B cell (primary cell): ENCODE measurements around the gene ZNF516. TPM values are rescaled to one million over a fixed set of nuclear protein-coding genes. Genes with fewer than 3 reads are reported as not detected.

ENCODE experiments used
- ATAC-seq: fragments of 200-7000 bp; cut with Tn5 transposase; one replicate; pipeline ENCODE4 v1.10.0; 2021; ENCODE audit warnings: low read depth, mild to moderate bottlenecking, moderate number of reproducible peaks, moderate library complexity
- CTCF ChIA-PET: fragments of 350-600 bp; sonication (Branson Sonifier 250); formaldehyde crosslinking; loops from one replicate; lab custom pipeline; 2021; ENCODE audit warnings: antibody characterized with exemption, inconsistent platforms; lab: Charles Lee
- POLR2A ChIA-PET: fragments of 350-600 bp; sonication (Branson Sonifier 250); formaldehyde crosslinking; loops from one replicate; lab custom pipeline; 2021; ENCODE audit warnings: antibody characterized with exemption; lab: Charles Lee
- DNase-seq: peaks from one replicate; pipeline ENCODE4 v3.0.0; 2013
- H2AFZ ChIP-seq: 2 replicates; pipeline ENCODE4 v1.6.1; 2012; ENCODE audit warnings: mild to moderate bottlenecking, low read depth, low read length; ENCODE audit not compliant: insufficient read depth, poor library complexity, severe bottlenecking
- H3K27ac ChIP-seq, 2 donors: 1 replicate in 1 of 2; 2 replicates in 1 of 2; pipeline ENCODE4 v1.5.1; 2012 to 2013; ENCODE audit warnings: low read length in 2 of 2, mild to moderate bottlenecking in 2 of 2, moderate library complexity in 1 of 2
- H3K27me3 ChIP-seq, 4 experiments: fragments of 200-600 bp in 1 of 4; sonication (generic) in 1 of 4; replicated peaks in 1 of 4; 1 replicate in 2 of 4; 2 replicates in 2 of 4; pipeline versions ENCODE4 v1.6.1 to v1.7.0; 2013 to 2016; ENCODE audit warnings: low read length in 3 of 4, mild to moderate bottlenecking in 2 of 4, mixed read lengths in 1 of 4, moderate library complexity in 1 of 4; ENCODE audit not compliant: insufficient read depth in 4 of 4, control insufficient read depth in 3 of 4; ENCODE audit errors: control extremely low read depth in 1 of 4
- H3K36me3 ChIP-seq, 2 experiments: replicated peaks in 1 of 2; 1 replicate in 1 of 2; 2 replicates in 1 of 2; pipeline versions ENCODE4 v1.6.1 to v1.7.1; 2013; ENCODE audit warnings: low read length in 1 of 2; ENCODE audit not compliant: insufficient read depth in 2 of 2, control insufficient read depth in 1 of 2; ENCODE audit errors: control extremely low read depth in 1 of 2, extremely low read depth in 1 of 2
- H3K4me1 ChIP-seq, 2 donors: fragments of 200-600 bp in 1 of 2; sonication (generic) in 1 of 2; 1 replicate in 1 of 2; 2 replicates in 1 of 2; pipeline versions ENCODE4 v1.5.1 to v1.6.1; 2013 to 2017; ENCODE audit warnings: low read length in 2 of 2; ENCODE audit not compliant: control insufficient read depth in 2 of 2, insufficient read depth in 2 of 2
- H3K4me2 ChIP-seq: replicated peaks from 2 replicates; pipeline ENCODE3; 2012; ENCODE audit warnings: mild to moderate bottlenecking, low read depth, low read length; ENCODE audit not compliant: poor library complexity, severe bottlenecking
- H3K4me3 ChIP-seq, 5 experiments: fragments of 200-600 bp in 1 of 5; sonication (generic) in 1 of 5; 1 replicate in 3 of 5; 2 replicates in 2 of 5; pipeline versions ENCODE4 v1.5.1 to v1.7.0; 2011 to 2016; ENCODE audit warnings: low read length in 4 of 5, mild to moderate bottlenecking in 4 of 5, low read depth in 2 of 5, control low read depth in 1 of 5, moderate library complexity in 1 of 5; ENCODE audit not compliant: insufficient read depth in 1 of 5; ENCODE audit errors: control extremely low read depth in 1 of 5, extremely low read depth in 1 of 5
- H3K79me2 ChIP-seq: fragments of 200-600 bp; sonication (generic); one replicate; pipeline ENCODE4 v1.6.0; 2016; ENCODE audit warnings: low read length; ENCODE audit not compliant: control insufficient read depth, insufficient read depth
- H3K9ac ChIP-seq: fragments of 200-600 bp; sonication (generic); 2 replicates; pipeline ENCODE4 v1.6.1; 2017; ENCODE audit warnings: mild to moderate bottlenecking, low read length, moderate library complexity
- H3K9me3 ChIP-seq, 3 donors: one replicate each; pipeline versions ENCODE4 v1.6.1 to v1.7.1; 2013; ENCODE audit warnings: low read length in 2 of 3; ENCODE audit not compliant: control insufficient read depth in 2 of 3, insufficient read depth in 1 of 3; ENCODE audit errors: control extremely low read depth in 1 of 3
- H4K20me1 ChIP-seq: 2 replicates; pipeline ENCODE4 v1.6.0; 2012; ENCODE audit warnings: mild to moderate bottlenecking, low read length; ENCODE audit not compliant: insufficient read depth, control insufficient read depth, poor library complexity, severe bottlenecking
- H3K27ac Mint-ChIP-seq: one replicate; pipeline ENCODE4 v1.8.0; 2021; ENCODE audit warnings: mixed read lengths
- H3K27me3 Mint-ChIP-seq: one replicate; pipeline ENCODE4 v1.8.0; 2021; ENCODE audit warnings: mixed read lengths
- H3K4me1 Mint-ChIP-seq: one replicate; pipeline ENCODE4 v1.8.0; 2021; ENCODE audit warnings: mixed read lengths
- H3K4me3 Mint-ChIP-seq: one replicate; pipeline ENCODE4 v1.8.0; 2021; ENCODE audit warnings: mixed read lengths
- H3K9me3 Mint-ChIP-seq: one replicate; pipeline ENCODE4 v1.8.0; 2022; ENCODE audit warnings: mixed read lengths; ENCODE audit not compliant: insufficient read depth
- EZH2 ChIP-seq: IDR thresholded peaks from 2 replicates; pipeline ENCODE4 v1.6.1; 2012; ENCODE audit warnings: borderline replicate concordance, low read depth, mild to moderate bottlenecking, moderate library complexity, low read length; ENCODE audit not compliant: insufficient read depth, poor library complexity, severe bottlenecking
- WGBS: methylation state at CpG from one replicate; pipeline ENCODE4 v1.1.5; 2013; ENCODE audit warnings: missing lambda C conversion rate; ENCODE audit not compliant: insufficient coverage; 5-methylcytosine and 5-hydroxymethylcytosine counted together
- intact Hi-C: fragments of 100-400 bp; cut with micrococcal nuclease; formaldehyde crosslinking; loops from one replicate; pipeline ENCODE4 v1.10.0; 2022
- polyA plus RNA-seq: library from polyadenylated mRNA; depleted of rRNA; stranded (reverse); fragments of >200 nt; gene quantifications from 2 replicates; pipeline ENCODE4 v1.2.3, GENCODE V29; 2012
- total RNA-seq, 2 donors: library from RNA; stranded (reverse); fragments of 120-200 nt in 1 of 2; gene quantifications; 1 replicate in 1 of 2; 2 replicates in 1 of 2; pipeline versions ENCODE4 v1.2.3 to v1.2.4, GENCODE V29; 2013 to 2022
- TF ChIP-seq, protein P1 (sequence below): fragments of 200-600 bp; IDR thresholded peaks from one replicate; pipeline ENCODE4 v1.8.0; 2022; ENCODE audit warnings: antibody characterized with exemption, mild to moderate bottlenecking

The ZNF516 gene
- total and polyA plus RNA-seq, 2 donors (not counting 1 experiment from before 2014, with no cell fraction given), result 6.7 to 27.1 TPM

DNA sequence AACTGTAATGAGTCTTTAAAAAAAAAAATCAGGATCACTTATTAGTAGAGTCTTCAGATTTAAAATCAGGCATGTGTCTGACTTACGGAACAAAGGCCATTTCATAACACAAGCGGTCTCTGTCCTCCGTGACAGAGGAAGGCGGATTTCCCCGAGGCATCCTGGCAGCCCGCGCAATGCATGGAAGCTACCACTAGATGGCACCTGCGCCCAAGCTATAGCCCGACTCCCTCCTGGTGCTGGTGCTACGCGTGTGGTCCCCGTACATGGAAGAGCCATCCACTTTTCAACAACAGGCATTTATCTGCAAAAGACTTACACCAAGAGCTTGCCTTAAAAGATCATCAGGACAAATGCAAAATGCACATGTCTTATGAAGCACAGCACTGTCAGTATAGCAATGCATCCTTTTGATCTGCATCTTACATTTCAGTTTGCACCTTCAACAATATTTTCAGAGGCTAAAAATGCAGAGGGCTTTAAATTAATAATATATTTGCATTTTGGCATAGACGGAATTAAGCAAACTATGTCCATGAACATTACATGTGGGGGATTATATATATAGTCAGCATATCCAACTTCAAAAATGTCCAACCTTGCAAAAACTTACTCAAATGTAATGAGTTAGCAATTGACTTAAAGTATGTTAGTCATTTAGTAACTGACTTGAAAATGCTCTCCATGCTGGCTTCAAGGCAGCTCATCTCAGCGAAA, 96.0 kb downstream of the ZNF516 start:
- no peaks in the 10 kb centered on the region for H3K27me3 ChIP-seq
- H3K4me1 ChIP-seq, result no peaks in the 10 kb centered on the region
- intact Hi-C loops, result loop anchor here (1.0 kb wide), 1 partner anchor 310 kb away; no protein-coding TSS in a partner anchor
- H3K9ac ChIP-seq, result no peak overlapping the region
- DNase-seq (peak; percentile 78), ATAC-seq (peak; percentile 92)
- no peaks in the 10 kb centered on the region for H3K9me3 ChIP-seq
- H4K20me1 ChIP-seq, result peaks cover 31% of the 10 kb centered on the region
- no peak overlapping the region for H3K4me2 ChIP-seq
- Mint-ChIP-seq H3K27ac (no peak overlapping the region), H3K27me3 (no peaks in the 10 kb centered on the region), H3K9me3 (no peaks in the 10 kb centered on the region), H3K4me1 (peaks cover 6% of the 10 kb centered on the region), H3K4me3 (no peak overlapping the region)
- TF ChIP-seq EZH2, result no peak
- TF ChIP-seq, protein P1, sequence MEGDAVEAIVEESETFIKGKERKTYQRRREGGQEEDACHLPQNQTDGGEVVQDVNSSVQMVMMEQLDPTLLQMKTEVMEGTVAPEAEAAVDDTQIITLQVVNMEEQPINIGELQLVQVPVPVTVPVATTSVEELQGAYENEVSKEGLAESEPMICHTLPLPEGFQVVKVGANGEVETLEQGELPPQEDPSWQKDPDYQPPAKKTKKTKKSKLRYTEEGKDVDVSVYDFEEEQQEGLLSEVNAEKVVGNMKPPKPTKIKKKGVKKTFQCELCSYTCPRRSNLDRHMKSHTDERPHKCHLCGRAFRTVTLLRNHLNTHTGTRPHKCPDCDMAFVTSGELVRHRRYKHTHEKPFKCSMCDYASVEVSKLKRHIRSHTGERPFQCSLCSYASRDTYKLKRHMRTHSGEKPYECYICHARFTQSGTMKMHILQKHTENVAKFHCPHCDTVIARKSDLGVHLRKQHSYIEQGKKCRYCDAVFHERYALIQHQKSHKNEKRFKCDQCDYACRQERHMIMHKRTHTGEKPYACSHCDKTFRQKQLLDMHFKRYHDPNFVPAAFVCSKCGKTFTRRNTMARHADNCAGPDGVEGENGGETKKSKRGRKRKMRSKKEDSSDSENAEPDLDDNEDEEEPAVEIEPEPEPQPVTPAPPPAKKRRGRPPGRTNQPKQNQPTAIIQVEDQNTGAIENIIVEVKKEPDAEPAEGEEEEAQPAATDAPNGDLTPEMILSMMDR, result peak; percentile 97
- H3K27ac ChIP-seq, result no peak overlapping the region
- WGBS, result 17% methylated on average over 13 of the region's 14 CpGs
- H3K79me2 ChIP-seq, result peaks cover 17% of the 10 kb centered on the region
- H3K36me3 ChIP-seq, result no peaks in the 10 kb centered on the region
- H2AFZ ChIP-seq, result no peak overlapping the region
- POLR2A ChIA-PET, result no interaction called here
- no peak overlapping the region for H3K4me3 ChIP-seq
- CTCF ChIA-PET, result interaction anchor here (0.6 to 7.4 kb wide), 27 partner anchors 10 to 1442 kb away, joined by 3 to 241 read pairs (median 4); no protein-coding TSS in a partner anchor

DNA sequence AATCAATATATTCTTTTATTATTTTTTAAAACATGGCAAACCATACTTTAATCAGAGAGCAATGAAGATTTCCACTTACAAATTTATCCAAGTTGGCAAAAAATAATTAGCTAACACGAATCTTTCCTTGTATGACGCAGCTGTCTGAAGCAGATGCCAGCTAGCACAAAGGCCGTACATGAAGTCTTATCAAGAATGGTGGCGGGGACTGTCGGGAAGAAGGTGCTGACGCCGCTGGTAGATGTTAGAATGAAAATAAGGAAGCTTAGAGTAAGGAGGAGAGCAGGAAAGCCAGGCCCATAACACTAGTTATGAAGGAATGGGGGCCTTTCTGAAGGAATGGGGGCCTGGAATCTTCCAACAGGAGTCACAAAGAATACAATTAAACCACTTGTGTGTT, 96.7 kb downstream of the ZNF516 start:
- Histone ChIP-seq H3K27ac (no peak overlapping the region), H3K36me3 (no peaks in the 10 kb centered on the region), H3K27me3 (no peaks in the 10 kb centered on the region), H4K20me1 (peaks cover 31% of the 10 kb centered on the region), H3K9me3 (no peaks in the 10 kb centered on the region), H3K4me1 (no peaks in the 10 kb centered on the region), H3K79me2 (peaks cover 17% of the 10 kb centered on the region), H3K9ac (no peak overlapping the region), H2AFZ (no peak overlapping the region), H3K4me3 (no peak overlapping the region), H3K4me2 (no peak overlapping the region)
- H3K9me3 Mint-ChIP-seq, result no peaks in the 10 kb centered on the region
- intact Hi-C loops, result no loop called here
- ChIA-PET POLR2A (no interaction called here), CTCF (interaction anchor here (0.6 to 7.4 kb wide), 27 partner anchors 11 to 405 kb away, joined by 3 to 241 read pairs (median 4); no protein-coding TSS in a partner anchor)
- no peak overlapping the region for H3K27ac Mint-ChIP-seq
- peaks cover 6% of the 10 kb centered on the region for H3K4me1 Mint-ChIP-seq
- no peak for TF ChIP-seq EZH2
- TF ChIP-seq, protein P1, result no peak
- DNase-seq (no peak), ATAC-seq (no peak)
- no peaks in the 10 kb centered on the region for H3K27me3 Mint-ChIP-seq
- 93% methylated on average over 5 of the region's 7 CpGs for WGBS
- no peak overlapping the region for H3K4me3 Mint-ChIP-seq
